Adrenal gland (tissue), 5 donors: Measurements from ENCODE around the gene SCN8A.

Source experiments
- POLR2A ChIP-seq, 2 donors: fragments of 450-650 bp; IDR thresholded peaks; one replicate each; pipeline ENCODE4 v1.6.1; 2017; ENCODE audit warnings: antibody characterized with exemption in 2 of 2, mild to moderate bottlenecking in 2 of 2, moderate library complexity in 1 of 2
- TF ChIP-seq, protein P1 (sequence below), 6 experiments: fragments of 450-650 bp in 4 of 6; fragments of 200-600 bp in 2 of 6; sonication (generic) in 1 of 6; IDR thresholded peaks; 1 replicate in 5 of 6; 2 replicates in 1 of 6; pipeline versions ENCODE4 v1.5.1 to v1.8.0; 2016 to 2021; ENCODE audit warnings: antibody characterized with exemption in 6 of 6, mild to moderate bottlenecking in 2 of 6, moderate library complexity in 1 of 6
- donor health status: DM: no; HTN: no; CAD: no.

DNA sequence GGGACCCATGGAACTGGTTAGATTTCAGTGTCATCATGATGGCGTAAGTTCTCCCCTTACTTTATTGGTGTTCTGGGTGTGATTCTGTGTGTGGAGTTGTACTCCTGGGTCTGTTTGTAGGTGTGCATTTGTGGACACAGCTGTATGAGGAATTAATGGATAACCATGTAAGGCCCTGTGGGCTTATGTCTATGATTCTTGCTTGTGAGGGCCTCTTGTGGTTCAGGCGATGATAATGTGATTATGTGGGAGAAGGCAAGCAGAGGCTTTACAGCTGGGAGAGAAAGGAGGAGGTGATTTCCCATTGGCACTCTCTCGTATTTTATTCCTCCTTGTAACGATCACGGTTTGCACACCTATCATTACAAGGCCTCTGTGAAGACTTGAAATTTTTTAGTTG, 96.1 kb downstream of the SCN8A start:
- TF ChIP-seq, protein P1, sequence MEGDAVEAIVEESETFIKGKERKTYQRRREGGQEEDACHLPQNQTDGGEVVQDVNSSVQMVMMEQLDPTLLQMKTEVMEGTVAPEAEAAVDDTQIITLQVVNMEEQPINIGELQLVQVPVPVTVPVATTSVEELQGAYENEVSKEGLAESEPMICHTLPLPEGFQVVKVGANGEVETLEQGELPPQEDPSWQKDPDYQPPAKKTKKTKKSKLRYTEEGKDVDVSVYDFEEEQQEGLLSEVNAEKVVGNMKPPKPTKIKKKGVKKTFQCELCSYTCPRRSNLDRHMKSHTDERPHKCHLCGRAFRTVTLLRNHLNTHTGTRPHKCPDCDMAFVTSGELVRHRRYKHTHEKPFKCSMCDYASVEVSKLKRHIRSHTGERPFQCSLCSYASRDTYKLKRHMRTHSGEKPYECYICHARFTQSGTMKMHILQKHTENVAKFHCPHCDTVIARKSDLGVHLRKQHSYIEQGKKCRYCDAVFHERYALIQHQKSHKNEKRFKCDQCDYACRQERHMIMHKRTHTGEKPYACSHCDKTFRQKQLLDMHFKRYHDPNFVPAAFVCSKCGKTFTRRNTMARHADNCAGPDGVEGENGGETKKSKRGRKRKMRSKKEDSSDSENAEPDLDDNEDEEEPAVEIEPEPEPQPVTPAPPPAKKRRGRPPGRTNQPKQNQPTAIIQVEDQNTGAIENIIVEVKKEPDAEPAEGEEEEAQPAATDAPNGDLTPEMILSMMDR (IDR thresholded peaks at IDR 0.05) = no peak
- no peak for TF ChIP-seq POLR2A (IDR thresholded peaks at IDR 0.05)
